HG02642 (cell line): ENCODE results near the gene RNF115.

Source experiments
- ATAC-seq: cut with Tn5 transposase; IDR thresholded peaks from one replicate; pipeline ENCODE4 v1.9.1; 2021; ENCODE audit warnings: mild to moderate bottlenecking; ENCODE audit not compliant: unreplicated experiment, poor library complexity

Gene RNF115

GRCh38 chr1:145707183-145707867 is 116.6 kb downstream of the RNF115 start, which contains the start of gene PDZK1:
TSS of gene PDZK1 (minus strand) at chr1:145707368. CDS start at chr1:145688021, 19,347 bp downstream.
- ATAC-seq: no peak

DNA sequence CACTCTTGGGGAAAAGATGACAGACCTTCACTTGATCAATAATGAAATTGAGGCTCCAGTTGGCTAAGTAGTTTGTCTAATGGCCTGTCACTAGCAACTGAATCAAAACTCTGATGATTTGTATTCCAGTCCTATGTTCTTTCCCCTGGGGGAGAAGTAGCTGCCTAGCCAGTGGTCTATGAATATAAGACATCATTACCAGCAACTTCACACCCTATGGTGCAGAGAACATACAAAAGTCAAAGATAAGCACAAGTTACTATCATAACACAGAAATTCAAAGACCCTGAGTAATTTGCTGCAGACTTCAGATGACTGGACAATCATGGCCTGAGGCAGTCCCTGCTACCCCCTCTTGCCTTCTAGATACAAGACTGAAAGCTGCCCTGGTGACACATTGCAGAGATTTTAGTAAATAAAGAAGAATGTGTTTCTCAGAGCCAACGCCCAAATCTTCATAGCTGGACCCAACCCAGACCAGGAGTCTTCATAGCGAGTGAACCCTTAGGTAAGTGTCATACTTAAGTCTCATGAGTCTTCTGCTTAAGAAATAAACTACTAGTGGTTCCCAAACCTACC is 117.7 kb downstream of the RNF115 start:
- ATAC-seq: no peak

- ATAC-seq: no peak
Observed at GRCh38 chr1:145705622-145706021, 118.3 kb downstream of the RNF115 start.

DNA sequence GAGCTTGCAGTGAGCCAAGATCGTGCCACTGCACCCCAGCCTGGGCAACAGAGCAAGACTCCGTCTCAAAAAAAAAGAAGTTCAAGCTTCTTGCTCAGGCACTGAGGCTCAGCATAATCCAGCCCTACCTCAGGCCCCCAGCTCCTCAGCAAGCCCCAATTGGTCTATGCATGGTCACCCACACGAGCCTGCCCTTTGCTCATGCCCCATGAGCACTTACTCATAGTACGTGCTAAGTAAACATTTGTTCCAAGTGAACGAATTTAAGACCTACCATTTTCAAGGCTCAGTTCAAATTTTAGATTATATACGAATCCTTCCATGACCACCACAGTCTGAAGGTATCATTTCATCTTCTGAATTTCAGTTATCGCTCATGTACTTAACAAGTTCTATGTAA is 121.1 kb downstream of the RNF115 start:
- ATAC-seq: no peak

- ATAC-seq: no peak
Observed at GRCh38 chr1:145702052-145702451, 121.8 kb downstream of the RNF115 start.

DNA sequence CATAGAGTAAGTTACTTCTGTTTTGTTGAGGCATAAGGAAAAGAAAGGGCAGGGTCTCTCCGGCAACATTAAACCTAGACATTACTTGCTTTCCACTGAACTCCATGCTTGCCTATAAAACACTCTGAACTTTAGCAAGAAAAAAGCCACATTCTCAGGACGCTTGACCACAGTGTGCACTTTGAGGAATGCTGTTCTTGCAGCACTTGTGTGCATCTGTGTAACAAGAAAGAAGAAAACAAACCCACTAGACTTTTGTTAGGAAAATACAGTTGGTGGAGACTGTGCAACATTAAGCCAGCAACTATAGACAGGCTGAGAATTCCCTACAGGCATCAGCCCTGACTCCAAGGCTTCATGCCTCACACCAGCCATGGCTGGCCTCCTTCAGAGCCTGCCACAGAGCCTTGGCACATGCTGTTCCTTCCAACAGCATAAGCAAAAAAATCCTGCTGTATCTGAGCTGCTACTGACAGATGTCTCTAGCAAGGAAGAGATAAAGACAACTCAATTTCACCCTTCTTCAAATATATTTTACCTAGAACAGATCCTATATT is 122.5 kb downstream of the RNF115 start:
- ATAC-seq: no peak

- no peak for ATAC-seq
Observed at GRCh38 chr1:145696630-145696960, 127.3 kb downstream of the RNF115 start.

- ATAC-seq: no peak
Observed at GRCh38 chr1:145695821-145696629, 127.9 kb downstream of the RNF115 start.

DNA sequence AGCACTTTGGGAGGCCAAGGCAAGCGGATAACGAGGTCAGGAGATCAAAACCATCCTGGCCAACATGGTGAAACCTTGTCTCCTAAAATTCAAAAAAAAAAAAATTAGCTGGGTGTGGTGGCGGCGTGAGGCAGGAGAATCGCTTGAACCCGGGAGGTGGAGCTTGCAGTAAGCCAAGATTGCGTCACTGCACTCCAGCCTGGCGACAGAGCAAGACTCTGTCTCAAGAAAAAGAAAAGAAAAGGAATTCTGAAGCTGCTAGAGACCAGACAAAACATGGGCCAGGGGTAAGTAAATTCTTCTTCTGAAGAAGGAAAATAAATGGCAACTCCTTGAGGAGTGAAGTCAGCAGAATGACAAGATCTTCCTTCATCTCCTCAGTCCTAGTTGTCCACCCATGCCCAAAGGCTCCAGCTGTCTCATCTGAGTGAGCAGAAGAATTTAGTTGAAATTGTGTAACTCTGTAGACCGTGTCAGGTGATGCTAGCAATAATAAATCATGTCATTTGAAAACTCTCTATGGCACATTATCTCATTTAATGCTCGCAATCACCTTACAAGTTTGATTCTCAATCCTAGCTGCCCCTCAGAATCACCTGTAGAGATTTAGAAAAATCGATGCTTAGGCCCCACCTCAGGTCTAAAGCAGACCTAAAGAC is 131.0 kb downstream of the RNF115 start:
- no peak for ATAC-seq

GRCh38 chr1:145690587-145691558 is 133.0 kb downstream of the RNF115 start:
- ATAC-seq: peak; percentile 62

GRCh38 chr1:145689922-145690321 is 134.0 kb downstream of the RNF115 start:
- ATAC-seq: no peak

- no peak for ATAC-seq
Observed at GRCh38 chr1:145688924-145689323, 135.0 kb downstream of the RNF115 start.
